Stimulated activated CD8-positive, alpha-beta memory T cell treated with anti-CD3 and anti-CD28 coated beads, Interleukin-4, amount 100 ng/mL, for 1 hour (primary cell): ENCODE measurements around the gene SPATA32.
A peak's percentile ranks its signal among the peaks of the same experiment; 100 is the strongest.
"Not testable (repeated sequence)": the region's sequence is repeated elsewhere in the genome, so short reads cannot be mapped to it uniquely, and the experiment has no call there.

Source experiments
- DNase-seq, 2 donors: peaks; one replicate each; pipeline ENCODE4 v3.0.0-alpha.2; 2020; ENCODE audit warnings: low read depth in 2 of 2, low spot score in 1 of 2

The SPATA32 gene

GRCh38 chr17:45261577-45262515 lies at the start of gene SPATA32:
SPATA32 (minus strand) TSS chr17:45262094; CDS start chr17:45262016, 78 bp downstream.
- peak in 1 of 2 donors; percentile 35 for DNase-seq

GRCh38 chr17:45311401-45311759 lies 49.5 kb upstream of the SPATA32 start:
- DNase-seq = no peak

- no peak for DNase-seq
Observed at GRCh38 chr17:45310380-45311324, 48.8 kb upstream of the SPATA32 start.

GRCh38 chr17:45309400-45309799 lies 47.5 kb upstream of the SPATA32 start:
- DNase-seq = no peak

- DNase-seq = no peak
Observed at GRCh38 chr17:45308840-45309239, 46.9 kb upstream of the SPATA32 start.

GRCh38 chr17:45308016-45308365 lies 46.1 kb upstream of the SPATA32 start:
- no peak for DNase-seq

- no peak for DNase-seq
Observed at GRCh38 chr17:45307290-45308015, 45.6 kb upstream of the SPATA32 start.

- no peak for DNase-seq
Observed at GRCh38 chr17:45306623-45307022, 44.7 kb upstream of the SPATA32 start.

- DNase-seq = no peak
Observed at GRCh38 chr17:45306094-45306493, 44.2 kb upstream of the SPATA32 start.

- no peak for DNase-seq
Observed at GRCh38 chr17:45305530-45306087, 43.7 kb upstream of the SPATA32 start.

GRCh38 chr17:45302649-45303173 lies 40.8 kb upstream of the SPATA32 start:
- no peak for DNase-seq

- not testable (repeated sequence) for DNase-seq
Observed at GRCh38 chr17:45302220-45302619, 40.3 kb upstream of the SPATA32 start.

GRCh38 chr17:45301674-45302073 lies 39.8 kb upstream of the SPATA32 start:
- no peak for DNase-seq

GRCh38 chr17:45300060-45300751 lies 38.3 kb upstream of the SPATA32 start:
- no peak for DNase-seq

GRCh38 chr17:45299361-45299760 lies 37.5 kb upstream of the SPATA32 start:
- no peak for DNase-seq

GRCh38 chr17:45298546-45299285 lies 36.8 kb upstream of the SPATA32 start:
- no peak for DNase-seq

- DNase-seq = no peak
Observed at GRCh38 chr17:45296833-45297124, 34.9 kb upstream of the SPATA32 start.

- DNase-seq = no peak
Observed at GRCh38 chr17:45296003-45296832, 34.3 kb upstream of the SPATA32 start.

GRCh38 chr17:45294506-45294905 lies 32.6 kb upstream of the SPATA32 start:
- no peak for DNase-seq
